Measurements from ENCODE around the gene TBCE.

Gene TBCE

DNA sequence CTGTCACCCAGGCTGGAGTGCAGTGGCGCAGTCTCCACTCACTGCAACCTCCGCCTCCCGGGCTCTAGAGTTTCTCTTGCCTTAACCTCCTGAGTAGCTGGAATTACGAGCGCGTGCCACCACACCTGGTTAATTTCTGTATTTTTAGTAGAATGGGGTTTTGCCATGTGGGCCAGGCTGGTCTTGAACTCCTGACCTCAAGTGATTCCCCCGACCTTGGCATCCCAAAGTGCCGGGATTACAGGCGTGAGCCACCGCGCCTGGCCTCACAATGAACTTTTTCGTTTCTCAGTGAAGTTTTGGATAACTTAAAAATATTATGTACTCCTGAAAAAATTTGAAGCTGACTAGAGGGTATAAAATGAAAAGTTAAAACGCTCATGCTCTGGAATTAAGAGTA lies 59.5 kb downstream of the TBCE start:
- H3K4me3 ChIP-seq (ENCODE audit: control insufficient read depth, low read depth, low read length), result no peak overlapping the region
- DNase-seq (ENCODE audit: low read depth), result no peak
- TF ChIP-seq, protein P1, sequence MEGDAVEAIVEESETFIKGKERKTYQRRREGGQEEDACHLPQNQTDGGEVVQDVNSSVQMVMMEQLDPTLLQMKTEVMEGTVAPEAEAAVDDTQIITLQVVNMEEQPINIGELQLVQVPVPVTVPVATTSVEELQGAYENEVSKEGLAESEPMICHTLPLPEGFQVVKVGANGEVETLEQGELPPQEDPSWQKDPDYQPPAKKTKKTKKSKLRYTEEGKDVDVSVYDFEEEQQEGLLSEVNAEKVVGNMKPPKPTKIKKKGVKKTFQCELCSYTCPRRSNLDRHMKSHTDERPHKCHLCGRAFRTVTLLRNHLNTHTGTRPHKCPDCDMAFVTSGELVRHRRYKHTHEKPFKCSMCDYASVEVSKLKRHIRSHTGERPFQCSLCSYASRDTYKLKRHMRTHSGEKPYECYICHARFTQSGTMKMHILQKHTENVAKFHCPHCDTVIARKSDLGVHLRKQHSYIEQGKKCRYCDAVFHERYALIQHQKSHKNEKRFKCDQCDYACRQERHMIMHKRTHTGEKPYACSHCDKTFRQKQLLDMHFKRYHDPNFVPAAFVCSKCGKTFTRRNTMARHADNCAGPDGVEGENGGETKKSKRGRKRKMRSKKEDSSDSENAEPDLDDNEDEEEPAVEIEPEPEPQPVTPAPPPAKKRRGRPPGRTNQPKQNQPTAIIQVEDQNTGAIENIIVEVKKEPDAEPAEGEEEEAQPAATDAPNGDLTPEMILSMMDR (conservative IDR thresholded peaks at IDR 0.05; ENCODE audit: control insufficient read depth, insufficient read depth, low read depth, low read length), result no peak

DNA sequence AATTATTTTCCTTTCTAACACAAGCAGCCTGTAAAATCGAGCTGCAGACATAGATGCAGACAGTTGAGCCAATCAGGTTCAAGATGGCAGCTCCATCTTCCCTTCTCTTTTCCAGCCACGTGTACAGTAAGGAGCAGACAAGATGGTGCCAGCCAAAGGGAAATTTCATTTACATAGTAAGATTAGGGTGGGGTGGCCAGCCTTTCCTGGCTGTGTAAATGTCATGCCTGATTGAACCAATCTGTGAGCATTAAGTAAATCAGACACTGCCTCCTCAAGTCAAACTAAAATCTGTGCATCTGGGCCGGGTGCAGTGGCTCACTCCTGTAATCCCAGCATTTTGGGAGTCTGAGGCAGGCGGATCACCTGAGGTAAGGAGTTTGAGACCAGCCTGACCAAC lies 60.2 kb downstream of the TBCE start:
- no peak for DNase-seq (ENCODE audit: low read depth)
- TF ChIP-seq, protein P1 (conservative IDR thresholded peaks at IDR 0.05; ENCODE audit: control insufficient read depth, insufficient read depth, low read depth, low read length), result no peak
- H3K4me3 ChIP-seq (ENCODE audit: control insufficient read depth, low read depth, low read length), result no peak overlapping the region

DNA sequence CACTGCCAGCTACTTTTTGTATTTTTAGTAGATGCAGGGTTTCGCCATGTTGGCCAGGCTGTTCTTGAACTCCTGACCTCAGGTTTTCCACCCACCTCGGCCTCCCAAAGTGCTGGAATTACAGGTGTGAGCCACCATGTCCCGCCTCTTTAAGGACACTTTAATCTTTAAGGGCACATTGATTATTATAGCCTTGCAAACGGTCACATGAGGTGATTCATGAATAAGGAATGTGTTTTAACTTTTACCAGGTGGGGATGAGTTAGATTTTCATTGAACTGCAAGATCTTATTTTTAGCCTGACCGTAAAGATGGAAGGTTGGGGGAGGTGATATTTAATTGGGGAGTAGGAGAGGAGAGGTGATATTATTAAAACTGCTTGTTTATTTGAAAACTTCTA lies 61.9 kb downstream of the TBCE start:
- H3K4me3 ChIP-seq (ENCODE audit: control insufficient read depth, low read depth, low read length), result no peak overlapping the region
- TF ChIP-seq, protein P1 (conservative IDR thresholded peaks at IDR 0.05; ENCODE audit: control insufficient read depth, insufficient read depth, low read depth, low read length), result no peak
- DNase-seq (ENCODE audit: low read depth), result peak; percentile 40

DNA sequence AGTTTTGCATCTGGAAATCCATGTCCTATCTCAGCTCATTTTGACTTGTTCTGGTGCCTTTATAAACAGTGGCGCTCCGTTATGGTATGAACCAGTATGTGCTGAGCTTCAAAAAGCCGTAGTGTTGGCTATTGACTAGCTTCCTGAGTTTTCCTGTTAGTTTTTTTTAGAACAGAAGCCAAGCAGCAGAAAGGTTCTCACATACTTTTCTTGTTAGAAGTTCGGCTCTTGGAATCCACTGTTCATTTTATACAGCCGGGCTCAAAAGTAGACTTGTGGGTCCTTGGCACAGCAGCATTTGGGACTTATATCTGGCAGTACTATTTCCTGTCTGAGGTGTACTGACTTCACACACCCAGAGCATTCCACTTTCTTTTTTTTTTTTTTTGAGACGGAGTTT lies 63.8 kb downstream of the TBCE start:
- H3K4me3 ChIP-seq (ENCODE audit: control insufficient read depth, low read depth, low read length), result no peak overlapping the region
- TF ChIP-seq, protein P1 (conservative IDR thresholded peaks at IDR 0.05; ENCODE audit: control insufficient read depth, insufficient read depth, low read depth, low read length), result no peak
- peak; percentile 30 for DNase-seq (ENCODE audit: low read depth)

DNA sequence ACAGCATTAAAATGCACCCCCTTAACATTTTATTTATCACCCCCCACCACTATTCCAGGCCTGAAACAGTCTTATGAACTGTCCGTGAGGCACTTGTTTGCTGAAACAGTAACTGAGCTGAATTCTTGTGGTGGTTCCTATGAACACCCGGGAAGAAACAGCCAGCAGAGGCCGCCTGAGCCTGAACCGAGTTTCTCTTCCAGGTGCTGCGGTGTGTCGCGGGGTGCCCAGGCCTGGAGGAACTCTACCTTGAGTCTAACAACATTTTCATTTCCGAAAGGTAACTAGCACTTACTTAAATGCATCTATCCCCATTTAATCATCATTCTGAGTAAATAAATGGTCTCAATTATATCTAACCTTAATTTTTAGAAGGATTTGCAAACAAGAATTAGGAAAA lies 66.8 kb downstream of the TBCE start:
- no peak overlapping the region for H3K4me3 ChIP-seq (ENCODE audit: control insufficient read depth, low read depth, low read length)
- TF ChIP-seq, protein P1 (conservative IDR thresholded peaks at IDR 0.05; ENCODE audit: control insufficient read depth, insufficient read depth, low read depth, low read length), result no peak
- no peak for DNase-seq (ENCODE audit: low read depth)

DNA sequence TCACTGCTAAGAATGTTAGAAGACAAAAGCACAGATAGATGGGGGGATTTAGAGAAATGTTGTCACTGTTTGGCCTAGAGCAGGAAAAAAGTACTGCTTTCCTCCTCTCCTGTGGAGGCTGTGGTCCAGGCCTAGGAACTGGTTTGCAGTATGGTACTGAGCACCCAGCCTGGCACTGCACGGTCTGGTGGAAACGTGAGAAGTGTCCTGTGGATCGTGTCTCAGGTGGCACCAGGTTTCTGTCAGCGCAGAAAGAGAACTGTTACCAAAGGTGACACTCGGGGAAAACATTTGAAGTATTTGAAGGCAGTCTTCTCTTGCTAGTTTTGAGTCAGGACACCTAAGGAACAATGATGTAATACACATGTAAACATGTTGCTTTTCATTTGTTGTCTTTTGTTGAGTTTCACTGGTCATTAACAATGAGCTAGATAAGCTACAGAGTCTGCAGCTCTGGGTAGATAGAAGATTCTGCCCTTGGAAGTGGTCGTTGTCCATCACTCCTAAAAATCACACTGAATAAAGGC lies 74.0 kb downstream of the TBCE start:
- no peak overlapping the region for H3K4me3 ChIP-seq (ENCODE audit: control insufficient read depth, low read depth, low read length)
- no peak for DNase-seq (ENCODE audit: low read depth)
- TF ChIP-seq, protein P1 (conservative IDR thresholded peaks at IDR 0.05; ENCODE audit: control insufficient read depth, insufficient read depth, low read depth, low read length), result no peak

Measured in fibroblast of mammary gland (primary cell).